ENCODE measurements around the gene RARRES1. TPM values are rescaled to one million over a fixed set of nuclear protein-coding genes. Genes with fewer than 3 reads are reported as not detected.
A peak's percentile ranks its signal among the peaks of the same experiment; 100 is the strongest.
"Not testable (repeated sequence)": the region's sequence is repeated elsewhere in the genome, so short reads cannot be mapped to it uniquely, and the experiment has no call there.

The RARRES1 gene
- total RNA-seq, 1 donor from 2014 or later, result 2.4 TPM

GRCh38 chr3:158701420-158702065 is 30.7 kb downstream of the RARRES1 start:
- no peak overlapping the region for H3K4me3 Mint-ChIP-seq (ENCODE audit: unreplicated experiment)
- peaks cover 15% of the 10 kb centered on the region for H3K36me3 Mint-ChIP-seq (ENCODE audit: unreplicated experiment)
- TF ChIP-seq CTCF (IDR thresholded peaks at IDR 0.05), result no peak
- no peak for DNase-seq (ENCODE audit: extremely low spot score, unreplicated experiment)
- H3K9me3 Mint-ChIP-seq (ENCODE audit: unreplicated experiment), result no peaks in the 10 kb centered on the region
- peaks cover 37% of the 10 kb centered on the region for H3K4me1 Mint-ChIP-seq (ENCODE audit: unreplicated experiment)
- no peaks in the 10 kb centered on the region for H3K27me3 Mint-ChIP-seq (ENCODE audit: unreplicated experiment)
- peak overlapping the region; percentile 78 for H3K27ac Mint-ChIP-seq (ENCODE audit: unreplicated experiment)

DNA sequence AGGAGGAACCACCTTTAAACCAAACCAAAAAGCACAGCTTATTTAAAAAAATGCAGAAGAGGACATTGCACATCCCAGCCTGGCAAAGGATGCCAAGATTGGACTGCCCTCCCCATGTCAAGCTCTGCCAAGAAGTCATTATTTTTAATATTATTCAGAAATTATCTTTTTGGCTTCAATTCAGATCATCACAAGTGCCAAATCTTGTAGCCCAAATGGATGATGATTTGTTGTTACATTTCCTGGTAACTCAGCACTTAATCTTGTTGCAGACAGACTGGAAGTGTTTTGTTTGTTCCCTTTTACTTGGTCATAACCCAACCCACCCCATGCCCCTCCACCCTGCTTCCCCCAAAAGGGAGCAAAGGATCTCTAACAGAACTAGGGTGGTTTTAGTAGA is 31.7 kb downstream of the RARRES1 start:
- no peak overlapping the region for H3K27ac Mint-ChIP-seq (ENCODE audit: unreplicated experiment)

DNA sequence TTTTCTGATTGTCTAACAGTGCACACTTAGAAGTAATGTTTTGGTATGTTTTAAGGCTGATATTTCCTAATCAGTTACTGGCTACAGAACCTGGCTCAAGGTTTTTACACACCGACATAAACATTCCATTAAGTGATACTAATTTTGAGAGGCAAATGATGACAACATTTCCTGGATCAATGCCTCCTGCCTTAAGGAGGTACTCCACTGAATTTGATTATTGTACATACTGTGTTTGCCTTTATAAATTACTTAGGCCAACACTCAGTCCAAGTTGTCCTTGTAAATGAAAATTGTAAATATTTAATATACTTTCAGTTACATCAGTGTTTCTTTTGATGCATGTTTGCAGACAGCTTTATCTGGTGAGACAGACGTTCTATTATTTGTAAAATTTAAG is 35.6 kb downstream of the RARRES1 start:
- peaks cover 32% of the 10 kb centered on the region for H3K36me3 Mint-ChIP-seq (ENCODE audit: unreplicated experiment)
- H3K27me3 Mint-ChIP-seq (ENCODE audit: unreplicated experiment), result no peaks in the 10 kb centered on the region
- no peak overlapping the region for H3K27ac Mint-ChIP-seq (ENCODE audit: unreplicated experiment)
- peaks cover 13% of the 10 kb centered on the region for H3K4me1 Mint-ChIP-seq (ENCODE audit: unreplicated experiment)
- no peak overlapping the region for H3K4me3 Mint-ChIP-seq (ENCODE audit: unreplicated experiment)
- no peak for DNase-seq (ENCODE audit: extremely low spot score, unreplicated experiment)
- TF ChIP-seq CTCF (IDR thresholded peaks at IDR 0.05), result no peak
- H3K9me3 Mint-ChIP-seq (ENCODE audit: unreplicated experiment), result no peaks in the 10 kb centered on the region

More for the DNA sequence above, 31.7 kb downstream of the RARRES1 start:
- H3K27me3 Mint-ChIP-seq (ENCODE audit: unreplicated experiment), result no peaks in the 10 kb centered on the region
- peaks cover 13% of the 10 kb centered on the region for H3K36me3 Mint-ChIP-seq (ENCODE audit: unreplicated experiment)
- no peaks in the 10 kb centered on the region for H3K9me3 Mint-ChIP-seq (ENCODE audit: unreplicated experiment)
- no peak for DNase-seq (ENCODE audit: extremely low spot score, unreplicated experiment)
- H3K4me1 Mint-ChIP-seq (ENCODE audit: unreplicated experiment), result peaks cover 37% of the 10 kb centered on the region
- TF ChIP-seq CTCF (IDR thresholded peaks at IDR 0.05), result no peak
- H3K4me3 Mint-ChIP-seq (ENCODE audit: unreplicated experiment), result no peak overlapping the region

DNA sequence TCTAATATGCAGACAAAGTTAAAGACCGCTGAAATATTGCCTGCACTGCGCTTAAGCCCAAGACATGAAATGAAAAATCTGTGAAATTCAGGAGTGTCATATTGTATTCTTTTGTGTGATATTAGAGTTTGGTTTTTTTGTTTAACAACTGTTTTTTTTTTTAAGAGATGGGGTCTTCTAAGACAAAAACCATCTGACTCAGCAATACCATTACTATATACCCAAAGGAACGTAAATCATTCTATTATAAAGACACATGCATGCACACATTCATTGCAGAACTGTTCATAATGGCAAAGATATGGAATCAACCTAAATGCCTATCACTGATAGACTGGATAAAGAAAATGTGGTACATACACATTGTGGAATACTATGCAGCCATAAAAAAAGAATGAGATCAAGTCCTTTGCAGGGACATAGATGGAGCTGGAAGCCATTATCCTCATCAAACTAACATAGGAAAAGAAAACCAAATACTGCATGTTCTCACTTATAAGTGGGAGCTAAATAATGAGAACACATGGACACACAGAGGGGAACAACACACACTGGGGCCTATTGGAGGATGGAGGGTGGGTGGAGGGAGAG is 38.3 kb downstream of the RARRES1 start:
- H3K27me3 Mint-ChIP-seq (ENCODE audit: unreplicated experiment); H3K4me1 Mint-ChIP-seq (ENCODE audit: unreplicated experiment); H3K9me3 Mint-ChIP-seq (ENCODE audit: unreplicated experiment); H3K4me3 Mint-ChIP-seq (ENCODE audit: unreplicated experiment); DNase-seq (ENCODE audit: extremely low spot score, unreplicated experiment); H3K27ac Mint-ChIP-seq (ENCODE audit: unreplicated experiment): not testable (repeated sequence)
- peaks cover 40% of the 10 kb centered on the region for H3K36me3 Mint-ChIP-seq (ENCODE audit: unreplicated experiment)

GRCh38 chr3:158685159-158685558 is 47.1 kb downstream of the RARRES1 start:
- no peaks in the 10 kb centered on the region for H3K9me3 Mint-ChIP-seq (ENCODE audit: unreplicated experiment)

More at GRCh38 chr3:158685159-158685558, 47.1 kb downstream of the RARRES1 start:
- DNase-seq (ENCODE audit: extremely low spot score, unreplicated experiment), result no peak
- no peak for TF ChIP-seq CTCF (IDR thresholded peaks at IDR 0.05)
- no peak overlapping the region for H3K4me3 Mint-ChIP-seq (ENCODE audit: unreplicated experiment)
- H3K36me3 Mint-ChIP-seq (ENCODE audit: unreplicated experiment), result peaks cover 15% of the 10 kb centered on the region
- H3K27me3 Mint-ChIP-seq (ENCODE audit: unreplicated experiment), result no peaks in the 10 kb centered on the region
- no peaks in the 10 kb centered on the region for H3K4me1 Mint-ChIP-seq (ENCODE audit: unreplicated experiment)
- H3K27ac Mint-ChIP-seq (ENCODE audit: unreplicated experiment), result no peak overlapping the region
